HUES6 (cell line): Measurements from ENCODE around the gene CEP131.

Source experiments
- H3K27ac ChIP-seq: 2 replicates; pipeline ENCODE4 v1.7.0; 2013; ENCODE audit warnings: low read depth, mild to moderate bottlenecking, low read length, inconsistent platforms
- H3K27me3 ChIP-seq: 2 replicates; pipeline ENCODE4 v1.6.1; 2013; ENCODE audit warnings: low read length; ENCODE audit not compliant: control insufficient read depth, insufficient read depth
- H3K36me3 ChIP-seq: 2 replicates; pipeline ENCODE4 v1.6.1; 2013; ENCODE audit warnings: low read length; ENCODE audit not compliant: control insufficient read depth, insufficient read depth
- H3K4me1 ChIP-seq: 2 replicates; pipeline ENCODE4 v1.6.1; 2013; ENCODE audit warnings: low read length; ENCODE audit not compliant: control insufficient read depth, insufficient read depth
- H3K4me3 ChIP-seq: 2 replicates; pipeline ENCODE4 v1.5.1; 2013; ENCODE audit warnings: low read depth, low read length
- H3K9ac ChIP-seq: one replicate; pipeline ENCODE4 v1.6.1; 2013; ENCODE audit warnings: mild to moderate bottlenecking, low read length
- H3K9me3 ChIP-seq: 2 replicates; pipeline ENCODE4 v1.6.1; 2013; ENCODE audit warnings: low read depth, low read length; ENCODE audit not compliant: control insufficient read depth, insufficient read depth

Gene CEP131

GRCh38 chr17:81244358-81245023 lies 21.7 kb upstream of the CEP131 start:
- H3K27me3 ChIP-seq, result no peaks in the 10 kb centered on the region
- no peak overlapping the region for H3K27ac ChIP-seq
- H3K9me3 ChIP-seq, result 0 out of 2 replicates have a peak, but pooled peaks cover 3% of the 10 kb centered on the region

GRCh38 chr17:81243333-81243664 lies 20.5 kb upstream of the CEP131 start:
- no peak overlapping the region for H3K27ac ChIP-seq
- no peaks in the 10 kb centered on the region for H3K9me3 ChIP-seq
- H3K36me3 ChIP-seq, result peaks cover 9% of the 10 kb centered on the region
- H3K4me3 ChIP-seq, result no peak overlapping the region
- no peaks in the 10 kb centered on the region for H3K27me3 ChIP-seq
- peaks cover 15% of the 10 kb centered on the region for H3K4me1 ChIP-seq
- no peak overlapping the region for H3K9ac ChIP-seq

More at GRCh38 chr17:81244358-81245023, 21.7 kb upstream of the CEP131 start:
- peaks cover 15% of the 10 kb centered on the region for H3K4me1 ChIP-seq
- no peak overlapping the region for H3K4me3 ChIP-seq
- H3K36me3 ChIP-seq, result peaks cover 12% of the 10 kb centered on the region
- no peak overlapping the region for H3K9ac ChIP-seq

GRCh38 chr17:81242421-81243332 lies 19.9 kb upstream of the CEP131 start:
- no peaks in the 10 kb centered on the region for H3K27me3 ChIP-seq
- H3K9ac ChIP-seq, result no peak overlapping the region
- H3K4me1 ChIP-seq, result peaks cover 21% of the 10 kb centered on the region
- H3K4me3 ChIP-seq, result no peak overlapping the region
- no peaks in the 10 kb centered on the region for H3K9me3 ChIP-seq
- no peak overlapping the region for H3K27ac ChIP-seq
- H3K36me3 ChIP-seq, result peaks cover 9% of the 10 kb centered on the region

- Histone ChIP-seq H3K4me1 (peaks cover 21% of the 10 kb centered on the region), H3K36me3 (peaks cover 9% of the 10 kb centered on the region)
These were observed 19.1 kb upstream of the CEP131 start for GRCh38 chr17:81241648-81242420.

GRCh38 chr17:81241203-81241602 lies 18.4 kb upstream of the CEP131 start:
- Histone ChIP-seq H3K27me3 (no peaks in the 10 kb centered on the region), H3K9ac (no peak overlapping the region), H3K27ac (no peak overlapping the region), H3K9me3 (no peaks in the 10 kb centered on the region), H3K4me1 (peaks cover 21% of the 10 kb centered on the region), H3K4me3 (no peak overlapping the region), H3K36me3 (peaks cover 9% of the 10 kb centered on the region)

More at GRCh38 chr17:81241648-81242420, 19.1 kb upstream of the CEP131 start:
- Histone ChIP-seq H3K9ac (no peak overlapping the region), H3K9me3 (no peaks in the 10 kb centered on the region), H3K27ac (no peak overlapping the region), H3K4me3 (no peak overlapping the region), H3K27me3 (no peaks in the 10 kb centered on the region)

GRCh38 chr17:81240761-81241160 lies 18.0 kb upstream of the CEP131 start:
- H3K4me3 ChIP-seq, result no peak overlapping the region
- H3K9me3 ChIP-seq, result no peaks in the 10 kb centered on the region
- H3K4me1 ChIP-seq, result peaks cover 21% of the 10 kb centered on the region
- peaks cover 9% of the 10 kb centered on the region for H3K36me3 ChIP-seq
- no peaks in the 10 kb centered on the region for H3K27me3 ChIP-seq
- H3K9ac ChIP-seq, result no peak overlapping the region
- H3K27ac ChIP-seq, result no peak overlapping the region

GRCh38 chr17:81239714-81240555 lies 17.2 kb upstream of the CEP131 start:
- peaks cover 9% of the 10 kb centered on the region for H3K36me3 ChIP-seq
- H3K9me3 ChIP-seq, result no peaks in the 10 kb centered on the region
- peak overlapping the region; percentile 90 for H3K9ac ChIP-seq
- H3K4me3 ChIP-seq, result peak overlapping the region; percentile 85
- peak overlapping the region; percentile 80 for H3K27ac ChIP-seq
- peaks cover 21% of the 10 kb centered on the region for H3K4me1 ChIP-seq
- H3K27me3 ChIP-seq, result no peaks in the 10 kb centered on the region

GRCh38 chr17:81238815-81239713 lies 16.3 kb upstream of the CEP131 start, which contains the start of the genes NDUFAF8 and TEPSIN:
Gene NDUFAF8, plus strand, starts transcription at chr17:81239318. Its CDS starts 46 bp downstream, at chr17:81239364.
Gene TEPSIN, minus strand, starts transcription at chr17:81239055. Its CDS starts 22 bp downstream, at chr17:81239033.
- Histone ChIP-seq H3K4me3 (peak within 1 kb of the TSS; percentile 85), H3K27ac (peak within 1 kb of the TSS; percentile 80), H3K9ac (peak within 1 kb of the TSS; percentile 90), H3K27me3 (no peaks in the 10 kb centered on the region), H3K36me3 (peaks cover 9% of the 10 kb centered on the region), H3K9me3 (no peaks in the 10 kb centered on the region), H3K4me1 (peaks cover 21% of the 10 kb centered on the region)

GRCh38 chr17:81238490-81238814 lies 15.7 kb upstream of the CEP131 start:
- H3K4me3 ChIP-seq, result peak overlapping the region; percentile 85
- no peaks in the 10 kb centered on the region for H3K9me3 ChIP-seq
- 0 out of 2 replicates have a peak overlapping the region, but pooled peaks have one; percentile 45 for H3K27ac ChIP-seq
- peaks cover 9% of the 10 kb centered on the region for H3K36me3 ChIP-seq
- peaks cover 21% of the 10 kb centered on the region for H3K4me1 ChIP-seq
- H3K9ac ChIP-seq, result peak overlapping the region; percentile 72
- no peaks in the 10 kb centered on the region for H3K27me3 ChIP-seq
